EH (cell line): ENCODE results near the gene PITPNC1.
A peak's percentile ranks its signal among the peaks of the same experiment; 100 is the strongest.

ENCODE experiments used
- DNase-seq: peaks from one replicate; pipeline ENCODE4 v3.0.0-alpha.2; 2015; ENCODE audit warnings: low read depth

The PITPNC1 gene

DNA sequence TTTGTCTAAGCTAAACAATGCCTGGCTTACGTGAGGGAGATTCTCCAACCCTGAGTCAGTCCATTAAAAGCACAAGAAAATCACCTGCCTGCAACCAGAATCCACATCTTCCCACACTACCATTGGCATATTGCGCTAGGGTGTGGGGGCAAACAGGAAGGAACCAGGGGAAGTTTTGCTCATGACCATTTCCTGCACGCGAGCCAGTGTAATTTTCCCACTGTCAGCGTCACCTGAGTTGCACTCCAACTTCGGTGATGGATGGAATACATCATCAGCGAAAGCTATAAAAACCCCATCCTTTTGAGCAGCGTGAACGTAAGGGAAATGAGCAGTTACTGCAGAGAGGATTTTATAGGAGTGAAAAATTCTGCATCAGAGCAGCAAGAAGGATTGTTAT is 172.7 kb downstream of the PITPNC1 start:
- DNase-seq: no peak

DNA sequence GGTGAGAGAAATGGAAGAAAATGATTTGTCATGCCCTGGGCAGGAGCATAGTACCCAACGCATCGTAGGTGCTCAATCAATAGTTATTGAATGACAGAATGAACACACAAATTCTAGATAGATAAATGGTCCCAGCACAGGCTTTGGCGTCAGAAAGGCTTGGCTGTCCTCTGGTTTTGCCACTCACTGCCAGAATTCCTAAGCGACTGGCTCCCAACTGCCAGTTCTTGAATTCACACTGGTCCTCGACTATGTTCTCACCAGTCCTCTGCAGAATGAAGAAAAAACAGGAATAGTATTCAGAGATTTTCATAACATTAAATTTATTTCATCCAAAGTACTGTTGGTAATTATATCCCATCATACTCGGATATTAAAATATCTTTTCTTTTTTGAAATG is 177.6 kb downstream of the PITPNC1 start:
- no peak for DNase-seq

- no peak for DNase-seq
Observed at GRCh38 chr17:67555855-67556254, 178.8 kb downstream of the PITPNC1 start.

GRCh38 chr17:67557052-67557845 is 180.2 kb downstream of the PITPNC1 start:
- no peak for DNase-seq

DNA sequence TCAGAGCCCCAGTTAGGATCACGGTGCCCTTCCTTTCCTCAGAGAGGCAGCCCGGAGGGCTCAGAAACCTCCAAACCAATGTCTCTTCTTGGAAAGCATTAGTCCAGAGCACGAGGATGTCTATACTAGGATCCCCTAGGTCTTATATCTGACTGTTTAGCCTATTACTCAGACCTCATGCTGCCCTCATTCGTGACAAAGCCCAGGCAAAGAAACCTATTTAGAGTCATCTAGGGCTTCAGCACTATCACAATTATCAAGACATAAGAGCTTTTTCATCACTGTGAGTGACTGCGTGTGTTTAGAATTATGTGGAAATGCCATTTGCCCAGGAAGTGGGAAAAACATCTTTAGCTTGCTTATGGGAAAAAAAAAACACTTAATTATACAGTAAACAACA is 180.8 kb downstream of the PITPNC1 start:
- peak; percentile 11 for DNase-seq

- DNase-seq: no peak
Observed at GRCh38 chr17:67558740-67559380, 181.8 kb downstream of the PITPNC1 start.

DNA sequence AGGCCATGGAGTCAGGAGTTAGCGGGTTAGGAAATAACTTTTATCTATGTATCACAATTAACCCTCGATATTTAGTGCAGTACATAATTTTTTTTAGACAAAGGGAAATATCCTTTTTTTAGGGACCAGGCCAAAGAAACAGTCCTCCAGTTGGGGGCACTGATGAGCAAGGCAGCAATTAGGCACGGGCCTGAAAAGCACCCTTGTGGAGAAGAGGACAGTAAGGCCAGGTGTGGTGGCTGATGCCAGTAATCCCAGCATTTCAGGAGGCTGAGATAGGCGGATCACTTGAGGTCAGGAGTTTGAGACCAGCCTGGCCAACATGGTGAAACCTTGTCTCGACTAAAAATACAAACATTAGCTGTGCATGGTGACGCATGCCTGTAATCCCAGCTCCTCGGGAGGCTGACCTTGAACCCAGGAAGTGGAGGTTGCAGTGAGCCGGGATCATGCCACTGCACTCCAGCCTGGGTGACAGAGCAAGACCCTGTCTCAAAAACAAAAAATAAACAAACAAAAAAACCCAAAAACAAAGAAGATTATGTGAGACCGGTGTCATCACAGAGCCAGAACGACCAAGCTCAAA is 182.4 kb downstream of the PITPNC1 start:
- no peak for DNase-seq

- DNase-seq: no peak
Observed at GRCh38 chr17:67562005-67562404, 184.9 kb downstream of the PITPNC1 start.

DNA sequence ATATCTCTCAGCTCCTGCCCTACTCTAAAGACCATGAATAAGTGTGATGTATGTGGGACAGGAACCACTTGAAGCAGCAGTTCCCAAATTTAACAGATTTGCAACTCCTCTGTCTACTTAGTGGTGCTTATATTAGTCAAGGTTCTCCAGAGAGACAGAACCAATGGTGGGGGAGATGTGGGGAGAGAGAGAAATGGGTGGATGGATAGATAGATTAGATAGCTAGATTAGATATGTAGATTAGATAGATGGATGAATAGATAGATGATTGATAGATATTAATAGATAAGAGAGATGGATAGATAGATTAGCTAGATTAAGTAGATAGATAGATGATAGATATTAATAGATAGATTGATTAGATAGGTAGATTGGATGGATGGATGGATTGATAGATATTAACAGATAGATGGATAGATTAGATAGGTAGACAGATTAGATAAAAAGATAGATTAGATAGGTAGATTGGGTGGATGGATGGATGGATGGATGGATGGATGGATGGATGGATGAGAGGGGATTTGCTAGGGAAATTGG is 186.7 kb downstream of the PITPNC1 start:
- DNase-seq: no peak

DNA sequence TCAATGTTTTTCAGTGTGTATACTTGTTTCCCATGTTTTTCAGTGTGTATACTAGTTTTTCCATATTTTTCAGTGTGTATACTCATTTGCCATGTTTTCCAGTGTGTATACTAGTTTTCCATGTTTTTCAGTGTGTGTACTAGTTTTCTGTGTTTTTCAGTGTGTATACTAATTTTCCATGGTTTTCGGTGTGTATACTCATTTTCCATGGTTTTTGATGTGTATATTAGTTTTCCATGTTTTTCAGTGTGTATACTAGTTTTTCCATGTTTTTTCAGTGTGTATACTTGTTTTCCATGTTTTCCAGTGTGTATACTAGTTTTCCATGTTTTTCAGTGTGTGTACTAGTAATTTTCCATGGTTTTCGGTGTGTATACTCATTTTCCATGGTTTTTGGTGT is 188.0 kb downstream of the PITPNC1 start:
- DNase-seq: no peak

- DNase-seq: no peak
Observed at GRCh38 chr17:67566656-67567055, 189.6 kb downstream of the PITPNC1 start.

GRCh38 chr17:67569015-67569451 is 192.0 kb downstream of the PITPNC1 start:
- DNase-seq: no peak

GRCh38 chr17:67569873-67570272 is 192.8 kb downstream of the PITPNC1 start:
- peak; percentile 36 for DNase-seq

DNA sequence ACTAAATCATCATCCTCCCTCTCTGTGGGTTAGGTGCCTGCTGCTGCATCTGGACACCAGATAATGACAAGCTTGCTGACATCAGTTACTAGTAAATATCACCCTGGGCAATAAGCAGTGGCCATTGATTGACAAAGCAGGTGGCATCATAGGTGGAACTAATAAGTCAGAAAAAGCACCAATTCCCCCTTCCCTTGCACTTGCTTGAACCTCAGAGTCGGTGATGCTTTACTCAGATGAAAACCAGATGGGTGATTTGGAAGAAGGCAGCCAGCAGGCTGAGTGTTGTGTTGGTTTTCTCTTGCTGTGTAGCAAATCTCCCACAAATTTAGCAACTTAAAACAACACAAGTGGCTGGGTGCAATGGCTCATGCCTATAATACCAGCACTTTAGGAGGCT is 193.7 kb downstream of the PITPNC1 start:
- no peak for DNase-seq

DNA sequence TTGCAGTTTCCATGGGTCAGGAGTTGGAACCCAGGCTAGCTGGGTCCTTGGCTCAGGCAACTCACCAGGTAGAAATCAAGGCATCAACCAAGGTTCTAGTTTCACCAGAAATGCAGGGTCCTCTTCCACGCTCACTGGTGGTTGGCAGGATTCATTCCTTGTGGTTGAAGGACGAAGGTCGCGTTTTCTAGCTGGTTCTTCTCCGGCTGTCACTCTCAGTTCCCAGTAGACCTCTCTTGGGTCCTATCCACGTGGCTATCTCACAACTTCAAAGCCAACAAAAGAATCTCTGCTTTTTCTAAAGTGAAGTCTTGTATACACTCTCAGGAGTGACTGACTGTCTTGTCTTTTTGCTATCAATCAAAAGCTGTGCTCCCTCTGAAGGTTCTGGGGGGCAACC is 194.4 kb downstream of the PITPNC1 start:
- no peak for DNase-seq

GRCh38 chr17:67573987-67574657 is 197.0 kb downstream of the PITPNC1 start:
- no peak for DNase-seq

GRCh38 chr17:67574658-67575293 is 197.7 kb downstream of the PITPNC1 start:
- no peak for DNase-seq

GRCh38 chr17:67575325-67575724 is 198.2 kb downstream of the PITPNC1 start:
- DNase-seq: no peak

- DNase-seq: no peak
Observed at GRCh38 chr17:67576471-67577115, 199.5 kb downstream of the PITPNC1 start.

GRCh38 chr17:67577429-67578141 is 200.5 kb downstream of the PITPNC1 start:
- no peak for DNase-seq

GRCh38 chr17:67578142-67578457 is 201.0 kb downstream of the PITPNC1 start:
- no peak for DNase-seq
